ENCODE data around the gene ZNF740. TPM values are rescaled to one million over a fixed set of nuclear protein-coding genes. Genes with fewer than 3 reads are reported as not detected.

The ZNF740 gene
- total RNA-seq, 1 donor from 2014 or later: 31.6 TPM

GRCh38 chr12:53234271-53234914 is 53.9 kb downstream of the ZNF740 start:
- DNase-seq (peak; percentile 63), ATAC-seq (peak; percentile 8)
- intact Hi-C loops (cut with micrococcal nuclease): no loop called here

GRCh38 chr12:53235164-53235563 is 54.6 kb downstream of the ZNF740 start:
- ATAC-seq: no peak
- no peak for DNase-seq
- intact Hi-C loops (cut with micrococcal nuclease): no loop called here

- intact Hi-C loops (cut with micrococcal nuclease): no loop called here
- no peak for DNase-seq
- ATAC-seq: no peak
Measured at GRCh38 chr12:53235742-53236442, 55.4 kb downstream of the ZNF740 start.

- intact Hi-C loops (cut with micrococcal nuclease): no loop called here
- no peak for DNase-seq
- no peak for ATAC-seq
Measured at GRCh38 chr12:53236443-53237111, 56.1 kb downstream of the ZNF740 start.

- ATAC-seq: no peak
- intact Hi-C loops (cut with micrococcal nuclease): no loop called here
- DNase-seq: no peak
Measured at GRCh38 chr12:53239643-53240258, 59.2 kb downstream of the ZNF740 start.

- intact Hi-C loops (cut with micrococcal nuclease): no loop called here
- DNase-seq (no peak), ATAC-seq (no peak)
Measured at GRCh38 chr12:53241623-53242412, 61.3 kb downstream of the ZNF740 start.

GRCh38 chr12:53244337-53244736 is 63.8 kb downstream of the ZNF740 start:
- DNase-seq: no peak
- intact Hi-C loops (cut with micrococcal nuclease): no loop called here
- peak; percentile 85 for ATAC-seq

Other genes with a start within 250 kb of the ZNF740 start
- gene KRT18, start 231.6 kb upstream of the ZNF740 start, total RNA-seq: 9.2 TPM
- gene EIF4B, start 174.3 kb upstream of the ZNF740 start, total RNA-seq: 513 TPM
- 120 TPM for gene TNS2, start 130.7 kb upstream of the ZNF740 start, total RNA-seq
- gene SPRYD3, start 101.3 kb upstream of the ZNF740 start, total RNA-seq: 39.8 TPM
- gene IGFBP6, start 83.1 kb upstream of the ZNF740 start, total RNA-seq: 45.5 TPM
- gene SOAT2, start 77.2 kb upstream of the ZNF740 start, total RNA-seq: 0.12 TPM
- 9.6 TPM for gene CSAD, start 203 bp downstream of the ZNF740 start, total RNA-seq
- gene ITGB7, start 26.5 kb downstream of the ZNF740 start, total RNA-seq: 1.3 TPM
- gene RARG, start 51.5 kb downstream of the ZNF740 start, total RNA-seq: 16.9 TPM
- 0.17 TPM for gene ESPL1, start 87.6 kb downstream of the ZNF740 start, total RNA-seq
- gene PFDN5, start 114.8 kb downstream of the ZNF740 start, total RNA-seq: 374 TPM
- gene MYG1, start 119.0 kb downstream of the ZNF740 start, total RNA-seq: 42.5 TPM
- gene AAAS, start 140.9 kb downstream of the ZNF740 start, total RNA-seq: 39.4 TPM
- not detected for gene SP7, start 155.6 kb downstream of the ZNF740 start, total RNA-seq
- 30.1 TPM for gene SP1, start 199.5 kb downstream of the ZNF740 start, total RNA-seq
- not detected for gene AMHR2, start 243.1 kb downstream of the ZNF740 start, total RNA-seq

All from left ventricle myocardium superior (tissue), 1 donor.